Epithelial cell of esophagus (primary cell): ENCODE measurements around the gene MAJIN.
"Not testable (repeated sequence)": the region's sequence is repeated elsewhere in the genome, so short reads cannot be mapped to it uniquely, and the experiment has no call there.

Experiments used
- DNase-seq: peaks from one replicate; pipeline ENCODE4 v3.0.0; 2010; ENCODE audit warnings: low read depth
- H3K4me3 ChIP-seq: 2 replicates; pipeline ENCODE4 v1.5.1; 2011; ENCODE audit warnings: mild to moderate bottlenecking, low read length, control low read depth
- TF ChIP-seq, protein P1 (sequence below): IDR thresholded peaks from 2 replicates; pipeline ENCODE4 v1.5.1; 2011; ENCODE audit warnings: low read depth, mild to moderate bottlenecking, low read length, control low read depth, inconsistent platforms; ENCODE audit not compliant: insufficient read depth; ENCODE audit errors: missing control alignments

The MAJIN gene

DNA sequence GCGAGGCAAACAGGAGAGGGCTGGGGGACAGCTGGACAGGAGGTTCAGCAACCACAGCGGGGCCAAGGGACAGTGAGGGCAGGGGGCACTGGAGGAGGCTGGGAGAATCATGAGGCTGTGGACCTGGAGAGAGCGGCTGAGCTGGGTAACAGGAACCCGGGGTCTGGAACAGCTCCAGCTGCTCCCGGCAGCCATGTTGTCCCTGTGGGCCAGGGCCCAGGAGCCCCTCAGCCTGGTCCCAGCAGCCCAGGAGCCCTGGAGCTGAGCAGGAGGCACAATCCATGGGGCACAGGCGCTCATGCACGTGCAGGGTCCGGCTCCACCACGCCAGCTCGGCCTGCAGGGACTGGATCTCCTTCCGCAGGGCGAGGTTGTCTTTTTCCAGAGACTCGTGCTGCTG, 17.5 kb upstream of the MAJIN start:
- no peak overlapping the region for H3K4me3 ChIP-seq
- no peak for DNase-seq
- TF ChIP-seq, protein P1, sequence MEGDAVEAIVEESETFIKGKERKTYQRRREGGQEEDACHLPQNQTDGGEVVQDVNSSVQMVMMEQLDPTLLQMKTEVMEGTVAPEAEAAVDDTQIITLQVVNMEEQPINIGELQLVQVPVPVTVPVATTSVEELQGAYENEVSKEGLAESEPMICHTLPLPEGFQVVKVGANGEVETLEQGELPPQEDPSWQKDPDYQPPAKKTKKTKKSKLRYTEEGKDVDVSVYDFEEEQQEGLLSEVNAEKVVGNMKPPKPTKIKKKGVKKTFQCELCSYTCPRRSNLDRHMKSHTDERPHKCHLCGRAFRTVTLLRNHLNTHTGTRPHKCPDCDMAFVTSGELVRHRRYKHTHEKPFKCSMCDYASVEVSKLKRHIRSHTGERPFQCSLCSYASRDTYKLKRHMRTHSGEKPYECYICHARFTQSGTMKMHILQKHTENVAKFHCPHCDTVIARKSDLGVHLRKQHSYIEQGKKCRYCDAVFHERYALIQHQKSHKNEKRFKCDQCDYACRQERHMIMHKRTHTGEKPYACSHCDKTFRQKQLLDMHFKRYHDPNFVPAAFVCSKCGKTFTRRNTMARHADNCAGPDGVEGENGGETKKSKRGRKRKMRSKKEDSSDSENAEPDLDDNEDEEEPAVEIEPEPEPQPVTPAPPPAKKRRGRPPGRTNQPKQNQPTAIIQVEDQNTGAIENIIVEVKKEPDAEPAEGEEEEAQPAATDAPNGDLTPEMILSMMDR = no peak

DNA sequence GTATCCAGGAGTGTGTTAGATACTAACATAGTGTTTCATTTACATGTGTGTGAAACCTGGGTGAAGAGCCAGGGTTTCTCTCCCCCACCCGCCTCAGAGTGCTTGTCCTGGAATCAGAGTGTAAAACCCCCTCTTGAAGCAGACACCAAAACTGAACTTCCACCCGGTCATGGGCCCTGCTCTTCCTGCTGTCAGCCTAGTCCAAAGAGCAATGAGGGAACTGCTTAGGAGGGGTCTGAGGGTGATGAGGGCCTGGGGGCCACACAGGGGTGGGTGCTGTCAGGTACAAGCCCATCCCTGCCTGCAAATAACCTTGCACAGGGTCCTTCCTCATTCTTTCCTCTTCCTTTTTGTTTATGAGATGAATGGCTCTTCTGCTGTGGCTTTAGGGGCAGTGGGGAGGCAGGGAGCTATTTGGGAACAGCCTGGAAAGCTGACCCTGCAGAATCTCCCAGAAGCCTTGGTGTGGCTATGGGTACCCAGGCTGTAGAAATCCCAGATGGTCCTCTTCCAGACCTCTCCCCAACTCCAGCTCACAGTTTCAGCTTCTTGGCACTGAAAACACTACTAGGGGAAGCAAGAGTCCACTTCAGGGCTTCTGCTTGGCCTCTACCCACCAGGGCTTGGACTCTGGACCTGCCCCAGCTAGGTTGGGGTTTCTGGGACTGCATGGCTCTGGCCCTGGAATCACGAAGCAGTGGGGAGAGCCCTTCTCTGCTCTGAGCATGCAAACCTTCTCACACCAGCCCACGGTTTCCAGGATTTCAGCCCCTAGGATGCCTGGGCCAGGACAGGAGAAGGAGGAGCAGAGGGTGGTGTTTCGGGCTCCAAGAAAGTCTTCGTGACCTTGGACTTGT, 16.3 kb upstream of the MAJIN start:
- no peak overlapping the region for H3K4me3 ChIP-seq
- TF ChIP-seq, protein P1 = no peak
- DNase-seq = no peak

DNA sequence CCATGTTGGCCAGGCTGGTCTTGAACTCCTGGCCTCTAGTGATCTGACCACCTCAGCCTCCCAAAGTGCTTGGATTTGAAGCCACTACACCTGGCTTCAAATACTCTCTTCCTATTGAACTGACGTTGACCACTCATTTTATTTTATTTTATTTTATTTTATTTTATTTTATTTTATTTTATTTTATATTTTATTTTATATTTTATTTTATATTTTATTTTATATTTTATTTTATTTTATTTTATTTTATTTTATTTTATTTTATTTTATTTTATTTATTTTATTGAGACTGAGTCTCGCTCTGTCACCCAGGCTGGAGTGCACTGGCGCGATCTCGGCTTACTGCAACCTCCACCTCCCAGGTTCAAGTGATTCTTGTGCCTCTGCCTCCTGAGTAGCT, 11.4 kb upstream of the MAJIN start:
- not testable (repeated sequence) for DNase-seq, H3K4me3 ChIP-seq

DNA sequence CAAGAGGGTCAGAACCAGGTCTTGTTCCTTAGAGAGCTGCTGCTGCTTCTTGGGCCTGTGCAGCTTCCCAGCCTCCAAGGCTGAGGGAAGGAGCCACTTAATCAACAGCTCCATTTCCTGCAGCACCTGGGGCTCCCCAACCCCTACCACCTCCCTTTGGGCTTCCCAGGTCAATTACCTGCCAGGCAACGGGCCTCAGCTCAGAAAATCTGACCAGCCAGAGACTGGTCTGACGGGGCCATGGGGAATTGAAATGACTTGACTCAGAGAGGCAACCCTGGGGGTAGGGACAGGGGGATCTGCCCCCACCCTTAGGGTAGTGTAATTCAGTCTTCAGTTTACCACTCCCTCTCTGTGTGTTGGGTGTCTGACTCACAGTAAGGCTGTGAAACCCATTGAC, 4.7 kb upstream of the MAJIN start:
- no peak for DNase-seq
- no peak overlapping the region for H3K4me3 ChIP-seq
- TF ChIP-seq, protein P1 = no peak

DNA sequence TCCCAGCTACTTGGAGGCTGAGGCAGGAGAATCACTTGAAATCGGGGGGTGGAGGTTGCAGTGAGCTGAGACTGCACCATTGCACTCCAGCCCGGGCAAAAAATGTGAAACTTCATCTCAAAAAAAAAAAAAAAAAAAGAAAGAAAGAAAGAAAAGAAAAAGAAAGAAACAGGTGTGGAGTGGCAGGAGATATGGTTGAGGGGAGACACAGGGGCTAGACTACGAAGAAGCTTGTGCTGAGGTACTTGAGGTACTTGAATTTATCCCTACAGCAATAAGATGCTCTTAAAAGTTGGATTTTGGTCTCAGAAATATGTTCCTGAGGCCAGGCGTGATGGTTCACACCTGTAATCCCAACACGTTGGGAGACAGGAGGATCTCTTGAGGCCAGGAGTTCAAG, 2.2 kb upstream of the MAJIN start:
- H3K4me3 ChIP-seq = no peak overlapping the region
- TF ChIP-seq, protein P1 = no peak
- DNase-seq = no peak

DNA sequence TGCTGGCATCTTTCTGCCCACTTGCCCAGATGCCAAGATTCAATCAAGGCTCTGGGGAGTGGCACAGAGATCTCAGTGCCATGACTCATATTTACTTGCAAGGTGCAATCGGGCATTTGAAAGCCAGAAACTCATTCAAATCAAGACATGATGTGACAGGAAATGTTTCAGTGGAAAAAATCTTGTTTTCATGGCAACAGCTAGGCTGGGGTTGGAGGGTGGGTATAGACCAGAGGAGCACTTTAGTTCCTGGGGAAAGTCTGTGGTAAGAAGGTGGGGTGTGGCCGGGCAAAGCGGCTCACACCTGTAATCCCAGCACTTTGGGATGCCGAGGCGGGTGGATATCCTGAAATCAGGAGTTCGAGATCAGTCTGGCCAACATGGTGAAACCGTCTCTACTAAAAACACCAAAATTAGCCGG, 1.2 kb downstream of the MAJIN start:
- TF ChIP-seq, protein P1 = no peak
- peak; percentile 98 for DNase-seq
- H3K4me3 ChIP-seq = no peak overlapping the region

DNA sequence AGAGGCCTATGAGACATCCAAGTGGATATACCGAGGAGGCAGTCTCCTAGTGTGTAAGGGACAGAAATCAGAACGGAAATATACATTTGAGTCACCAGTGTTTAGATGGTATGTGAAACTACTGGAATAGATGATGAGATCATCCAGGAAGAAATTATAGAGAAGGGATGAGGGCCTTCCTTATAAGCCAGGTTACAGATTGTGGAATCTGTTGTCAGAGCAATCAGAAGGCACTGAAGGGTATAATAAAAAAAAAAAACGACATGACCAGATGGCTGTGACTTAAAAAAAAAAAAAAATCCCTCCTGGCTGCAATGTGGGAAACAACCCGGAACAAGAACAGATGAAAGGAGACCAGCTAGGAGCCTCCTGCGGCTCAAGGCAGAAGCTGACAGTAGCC, 2.7 kb downstream of the MAJIN start:
- no peak overlapping the region for H3K4me3 ChIP-seq
- TF ChIP-seq, protein P1 = no peak
- DNase-seq = peak; percentile 93
